GM13977 (cell line): ENCODE data around the gene NTN4.

Experiments
- DNase-seq: peaks from one replicate; pipeline ENCODE4 v3.0.0; 2012; ENCODE audit warnings: low spot score
- in situ Hi-C: fragments of 300-500 bp; cut with MboI; formaldehyde crosslinking; loops from one replicate; pipeline ENCODE4 v1.12.0; 2022; ENCODE audit warnings: low sequenced_read_pairs, low pct_unique_long_range_greater_than_20kb, mixed read lengths, inconsistent platforms; ENCODE audit not compliant: unreplicated experiment
- TF ChIP-seq, protein P1 (sequence below): IDR thresholded peaks from 2 replicates; pipeline ENCODE4 v1.5.1; 2012; ENCODE audit warnings: mild to moderate bottlenecking, control low read depth; ENCODE audit not compliant: insufficient read depth; ENCODE audit errors: extremely low read depth, missing control alignments

Gene NTN4

DNA sequence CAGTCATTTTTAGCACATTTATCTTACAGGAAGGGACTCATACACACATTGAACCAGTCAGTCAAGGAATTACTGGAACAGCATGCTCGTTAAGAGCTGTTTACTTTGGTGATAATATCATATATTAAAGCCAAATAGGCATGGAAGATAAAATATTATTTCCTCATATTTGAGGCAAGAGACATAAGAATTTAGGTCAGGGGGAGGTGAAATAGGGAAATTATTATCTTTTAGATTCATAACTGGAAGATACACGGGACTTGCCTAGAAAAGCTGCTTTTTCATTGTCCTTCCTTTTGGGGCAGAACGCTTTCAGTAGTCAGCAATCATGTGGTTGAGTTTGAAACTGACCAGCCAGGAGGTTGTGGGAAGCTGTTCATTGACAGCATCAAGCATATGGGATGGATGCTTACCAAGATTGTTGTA is 72.5 kb downstream of the NTN4 start:
- TF ChIP-seq, protein P1, sequence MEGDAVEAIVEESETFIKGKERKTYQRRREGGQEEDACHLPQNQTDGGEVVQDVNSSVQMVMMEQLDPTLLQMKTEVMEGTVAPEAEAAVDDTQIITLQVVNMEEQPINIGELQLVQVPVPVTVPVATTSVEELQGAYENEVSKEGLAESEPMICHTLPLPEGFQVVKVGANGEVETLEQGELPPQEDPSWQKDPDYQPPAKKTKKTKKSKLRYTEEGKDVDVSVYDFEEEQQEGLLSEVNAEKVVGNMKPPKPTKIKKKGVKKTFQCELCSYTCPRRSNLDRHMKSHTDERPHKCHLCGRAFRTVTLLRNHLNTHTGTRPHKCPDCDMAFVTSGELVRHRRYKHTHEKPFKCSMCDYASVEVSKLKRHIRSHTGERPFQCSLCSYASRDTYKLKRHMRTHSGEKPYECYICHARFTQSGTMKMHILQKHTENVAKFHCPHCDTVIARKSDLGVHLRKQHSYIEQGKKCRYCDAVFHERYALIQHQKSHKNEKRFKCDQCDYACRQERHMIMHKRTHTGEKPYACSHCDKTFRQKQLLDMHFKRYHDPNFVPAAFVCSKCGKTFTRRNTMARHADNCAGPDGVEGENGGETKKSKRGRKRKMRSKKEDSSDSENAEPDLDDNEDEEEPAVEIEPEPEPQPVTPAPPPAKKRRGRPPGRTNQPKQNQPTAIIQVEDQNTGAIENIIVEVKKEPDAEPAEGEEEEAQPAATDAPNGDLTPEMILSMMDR, result no peak
- DNase-seq, result no peak
- in situ Hi-C loops, result no loop called here

DNA sequence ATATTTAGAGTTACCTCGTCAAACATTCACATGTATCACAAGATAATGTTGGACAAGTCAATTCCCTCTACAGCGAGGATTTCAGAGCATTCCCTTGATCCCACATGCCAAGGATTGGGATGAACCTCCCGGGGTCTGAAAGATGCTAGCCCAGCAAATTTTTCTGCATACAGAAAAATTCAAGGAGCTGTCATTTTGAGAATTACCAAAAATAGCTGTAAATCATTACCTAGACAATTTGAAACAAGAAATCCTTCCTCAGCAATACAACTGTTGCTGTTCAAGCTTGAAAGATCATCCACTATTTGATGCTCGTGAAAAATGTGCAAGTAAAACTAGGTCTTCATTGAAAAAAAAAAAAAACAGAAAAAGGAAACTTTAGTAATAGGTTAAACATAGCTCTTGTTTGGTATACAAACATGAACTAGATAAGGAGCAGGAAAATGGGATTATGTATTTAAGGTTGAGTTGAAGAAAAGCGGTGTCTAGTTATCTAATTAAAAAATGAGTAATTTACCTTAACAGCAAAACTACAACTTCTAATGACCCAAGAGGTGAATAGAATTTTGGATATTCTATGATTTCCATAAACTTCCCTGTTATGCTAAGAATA is 73.1 kb downstream of the NTN4 start:
- DNase-seq, result no peak
- in situ Hi-C loops, result no loop called here
- TF ChIP-seq, protein P1, result no peak

DNA sequence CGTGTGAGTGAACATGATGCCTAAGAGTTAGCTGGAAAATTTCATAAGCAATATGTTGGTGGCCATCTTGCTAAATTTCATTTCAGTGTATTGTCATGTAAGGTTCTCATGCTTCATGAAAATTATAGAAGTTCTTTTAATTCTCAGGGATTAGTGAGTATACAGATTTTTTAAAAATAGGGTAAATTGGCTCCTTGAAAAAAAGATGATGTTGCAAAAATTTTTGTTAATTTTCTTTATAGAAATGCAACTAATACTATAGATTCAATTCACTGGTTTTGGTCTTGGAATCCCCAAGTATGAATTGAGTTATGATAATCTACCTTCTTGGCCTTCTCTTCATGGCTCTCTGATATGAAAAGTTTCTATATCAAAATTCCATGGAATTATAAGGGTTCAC is 75.4 kb downstream of the NTN4 start:
- DNase-seq, result no peak
- in situ Hi-C loops, result no loop called here
- TF ChIP-seq, protein P1, result no peak

DNA sequence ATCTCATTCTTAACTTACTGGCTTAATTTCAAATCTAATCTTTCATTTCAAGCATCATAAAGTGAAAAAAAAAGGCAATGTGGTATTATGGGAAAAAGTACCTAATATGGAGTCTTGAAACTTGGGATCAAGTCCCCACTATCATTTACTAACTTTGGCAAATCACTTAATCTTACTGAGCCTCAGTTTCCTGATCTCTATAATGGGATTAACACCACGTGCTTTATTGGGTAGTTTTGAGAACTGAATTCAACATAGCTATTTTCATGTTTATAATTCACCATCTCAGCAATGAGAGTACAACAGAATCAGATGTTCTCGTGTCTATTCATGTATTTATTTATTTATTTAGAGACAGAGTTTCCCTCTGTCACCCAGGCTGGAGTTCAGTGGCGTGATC is 78.3 kb downstream of the NTN4 start:
- in situ Hi-C loops, result no loop called here
- TF ChIP-seq, protein P1, result no peak
- DNase-seq, result no peak

DNA sequence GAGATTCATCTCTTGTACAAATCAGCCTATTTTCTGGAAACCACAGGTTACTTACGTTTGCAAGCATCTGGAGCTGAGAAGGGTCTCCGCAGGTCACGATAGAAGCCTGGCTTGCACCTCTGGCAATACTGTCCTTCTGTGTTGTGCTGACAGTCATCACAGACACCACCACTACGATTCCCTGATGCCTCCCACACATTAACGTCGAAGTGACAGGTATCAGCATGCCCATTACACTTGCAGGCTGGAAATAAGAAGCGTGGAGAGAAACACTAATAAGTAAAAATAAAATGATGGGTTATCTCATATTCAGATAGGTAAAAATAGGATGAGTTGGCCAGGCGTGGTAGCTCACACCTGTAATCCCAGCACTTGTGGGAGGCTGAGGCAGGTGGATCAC is 80.2 kb downstream of the NTN4 start:
- no peak for DNase-seq
- TF ChIP-seq, protein P1, result no peak
- in situ Hi-C loops, result no loop called here

DNA sequence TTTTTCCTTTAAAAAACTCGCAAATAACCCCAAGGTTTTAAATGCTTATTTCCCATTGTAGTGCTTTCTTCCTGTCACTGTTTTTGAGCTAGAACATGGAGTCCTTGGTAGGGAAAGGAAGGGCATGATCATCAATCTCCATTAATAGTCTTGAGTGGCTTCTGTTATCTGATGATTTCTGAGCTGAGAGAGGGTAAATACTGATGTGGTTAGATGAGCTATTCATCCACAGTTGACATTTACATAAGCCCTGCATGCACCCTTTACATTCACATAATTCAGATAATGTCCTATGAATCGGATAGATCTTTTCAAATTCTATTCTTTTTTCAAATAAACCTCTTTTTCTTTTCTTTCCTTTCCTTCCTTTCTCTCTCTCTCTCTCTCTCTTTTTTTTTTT is 81.4 kb downstream of the NTN4 start:
- TF ChIP-seq, protein P1, result no peak
- in situ Hi-C loops, result no loop called here
- DNase-seq, result no peak
